H1 (cell line): ENCODE results near the gene SHLD2. TPM values are rescaled to one million over a fixed set of nuclear protein-coding genes. Genes with fewer than 3 reads are reported as not detected.

Experiments used
- BCL11A ChIP-seq, 2 experiments: IDR thresholded peaks; one replicate each; pipeline ENCODE4 v1.6.1; 2011; ENCODE audit warnings: low read depth in 2 of 2, low read length in 2 of 2, mild to moderate bottlenecking in 2 of 2
- BRCA1 ChIP-seq: IDR thresholded peaks from 2 replicates; pipeline ENCODE4 v1.6.1; 2012; ENCODE audit warnings: low read depth, low read length, improper control_type of control experiment
- CREB1 ChIP-seq: IDR thresholded peaks from 2 replicates; pipeline ENCODE4 v1.6.1; 2012; ENCODE audit warnings: inconsistent platforms
- JUN ChIP-seq: IDR thresholded peaks from 2 replicates; pipeline ENCODE4 v1.6.1; 2011; ENCODE audit warnings: low read depth, mild to moderate bottlenecking, improper control_type of control experiment, low read length
- SIRT6 ChIP-seq: IDR thresholded peaks from one replicate; pipeline ENCODE4 v1.7.1; 2012; ENCODE audit warnings: low read length, inconsistent platforms
- TAF1 ChIP-seq: IDR thresholded peaks from 2 replicates; pipeline ENCODE4 v1.6.1; 2011; ENCODE audit warnings: mild to moderate bottlenecking, low read depth, low read length
- polyA plus RNA-seq, 7 experiments: library from polyadenylated mRNA; depleted of rRNA in 3 of 7; stranded (reverse) in 5 of 7; unstranded in 2 of 7; fragments of >200 nt in 5 of 7; fragments of 200-250 nt in 2 of 7; gene quantifications; 1 replicate in 5 of 7; 2 replicates in 1 of 7; 4 replicates in 1 of 7; pipeline versions ENCODE4 v1.2.1 to v1.2.3, GENCODE V29; 2011 to 2013; ENCODE audit warnings: missing spikeins in 2 of 7, mixed read lengths in 2 of 7
- total RNA-seq: library from RNA; stranded (reverse); fragmentation: NEBNext Ultra II Directional; extraction: Animal tissue kit (Norgen Biotek cat#: 25700); gene quantifications from 2 replicates; pipeline ENCODE4 v1.2.1, GENCODE V29; 2021
- TF ChIP-seq, protein P1 (sequence below): fragments of 300-600 bp; sonication (generic); IDR thresholded peaks from 2 replicates; pipeline ENCODE4 v1.7.1; 2012; ENCODE audit warnings: low read length, moderate library complexity, mild to moderate bottlenecking, inconsistent platforms; ENCODE audit not compliant: insufficient replicate concordance
- TF ChIP-seq, protein P2 (sequence below): IDR thresholded peaks from 2 replicates; pipeline ENCODE4 v1.6.1; 2012; ENCODE audit warnings: inconsistent platforms
- TF ChIP-seq, protein P3 (sequence below): IDR thresholded peaks from 2 replicates; pipeline ENCODE4 v1.6.1; 2012; ENCODE audit warnings: low read length, inconsistent platforms

The SHLD2 gene
- total and polyA plus RNA-seq, 2 of the 8 experiments (the other 6 are each of a cell fraction or from before 2014, with no cell fraction given): 7.9 to 32.4 TPM

DNA sequence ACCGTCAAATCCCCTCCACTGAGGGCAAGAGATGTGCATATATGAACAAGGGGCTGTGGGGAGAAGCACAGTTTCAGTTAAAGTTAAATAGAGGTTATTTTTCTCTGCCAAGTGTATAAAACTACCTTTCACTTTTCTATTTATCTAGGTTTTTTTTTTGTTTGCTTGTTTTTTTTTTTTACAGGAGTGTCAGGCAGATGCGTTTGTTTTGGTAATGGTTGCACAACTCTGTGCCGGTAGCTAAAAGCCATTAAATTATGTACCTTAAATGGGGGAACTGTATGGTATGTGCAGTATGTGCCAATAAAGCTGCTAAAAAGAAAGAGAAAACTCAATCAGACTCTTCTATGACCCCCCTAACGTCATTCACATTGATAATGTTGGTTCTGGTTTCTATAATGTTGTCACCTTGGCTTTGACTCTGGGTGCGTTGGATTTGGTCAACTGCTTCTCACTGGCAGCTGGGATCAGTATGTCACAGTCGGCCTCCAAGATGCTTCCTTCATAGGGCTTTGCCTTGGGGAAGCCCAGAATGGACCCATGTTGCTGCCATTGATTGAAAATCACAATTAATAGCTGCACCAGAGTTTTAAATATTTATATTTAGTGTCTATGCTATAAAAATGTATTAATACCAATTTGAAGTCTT lies 34.6 kb upstream of the SHLD2 start (continued):
- TF ChIP-seq, protein P1, sequence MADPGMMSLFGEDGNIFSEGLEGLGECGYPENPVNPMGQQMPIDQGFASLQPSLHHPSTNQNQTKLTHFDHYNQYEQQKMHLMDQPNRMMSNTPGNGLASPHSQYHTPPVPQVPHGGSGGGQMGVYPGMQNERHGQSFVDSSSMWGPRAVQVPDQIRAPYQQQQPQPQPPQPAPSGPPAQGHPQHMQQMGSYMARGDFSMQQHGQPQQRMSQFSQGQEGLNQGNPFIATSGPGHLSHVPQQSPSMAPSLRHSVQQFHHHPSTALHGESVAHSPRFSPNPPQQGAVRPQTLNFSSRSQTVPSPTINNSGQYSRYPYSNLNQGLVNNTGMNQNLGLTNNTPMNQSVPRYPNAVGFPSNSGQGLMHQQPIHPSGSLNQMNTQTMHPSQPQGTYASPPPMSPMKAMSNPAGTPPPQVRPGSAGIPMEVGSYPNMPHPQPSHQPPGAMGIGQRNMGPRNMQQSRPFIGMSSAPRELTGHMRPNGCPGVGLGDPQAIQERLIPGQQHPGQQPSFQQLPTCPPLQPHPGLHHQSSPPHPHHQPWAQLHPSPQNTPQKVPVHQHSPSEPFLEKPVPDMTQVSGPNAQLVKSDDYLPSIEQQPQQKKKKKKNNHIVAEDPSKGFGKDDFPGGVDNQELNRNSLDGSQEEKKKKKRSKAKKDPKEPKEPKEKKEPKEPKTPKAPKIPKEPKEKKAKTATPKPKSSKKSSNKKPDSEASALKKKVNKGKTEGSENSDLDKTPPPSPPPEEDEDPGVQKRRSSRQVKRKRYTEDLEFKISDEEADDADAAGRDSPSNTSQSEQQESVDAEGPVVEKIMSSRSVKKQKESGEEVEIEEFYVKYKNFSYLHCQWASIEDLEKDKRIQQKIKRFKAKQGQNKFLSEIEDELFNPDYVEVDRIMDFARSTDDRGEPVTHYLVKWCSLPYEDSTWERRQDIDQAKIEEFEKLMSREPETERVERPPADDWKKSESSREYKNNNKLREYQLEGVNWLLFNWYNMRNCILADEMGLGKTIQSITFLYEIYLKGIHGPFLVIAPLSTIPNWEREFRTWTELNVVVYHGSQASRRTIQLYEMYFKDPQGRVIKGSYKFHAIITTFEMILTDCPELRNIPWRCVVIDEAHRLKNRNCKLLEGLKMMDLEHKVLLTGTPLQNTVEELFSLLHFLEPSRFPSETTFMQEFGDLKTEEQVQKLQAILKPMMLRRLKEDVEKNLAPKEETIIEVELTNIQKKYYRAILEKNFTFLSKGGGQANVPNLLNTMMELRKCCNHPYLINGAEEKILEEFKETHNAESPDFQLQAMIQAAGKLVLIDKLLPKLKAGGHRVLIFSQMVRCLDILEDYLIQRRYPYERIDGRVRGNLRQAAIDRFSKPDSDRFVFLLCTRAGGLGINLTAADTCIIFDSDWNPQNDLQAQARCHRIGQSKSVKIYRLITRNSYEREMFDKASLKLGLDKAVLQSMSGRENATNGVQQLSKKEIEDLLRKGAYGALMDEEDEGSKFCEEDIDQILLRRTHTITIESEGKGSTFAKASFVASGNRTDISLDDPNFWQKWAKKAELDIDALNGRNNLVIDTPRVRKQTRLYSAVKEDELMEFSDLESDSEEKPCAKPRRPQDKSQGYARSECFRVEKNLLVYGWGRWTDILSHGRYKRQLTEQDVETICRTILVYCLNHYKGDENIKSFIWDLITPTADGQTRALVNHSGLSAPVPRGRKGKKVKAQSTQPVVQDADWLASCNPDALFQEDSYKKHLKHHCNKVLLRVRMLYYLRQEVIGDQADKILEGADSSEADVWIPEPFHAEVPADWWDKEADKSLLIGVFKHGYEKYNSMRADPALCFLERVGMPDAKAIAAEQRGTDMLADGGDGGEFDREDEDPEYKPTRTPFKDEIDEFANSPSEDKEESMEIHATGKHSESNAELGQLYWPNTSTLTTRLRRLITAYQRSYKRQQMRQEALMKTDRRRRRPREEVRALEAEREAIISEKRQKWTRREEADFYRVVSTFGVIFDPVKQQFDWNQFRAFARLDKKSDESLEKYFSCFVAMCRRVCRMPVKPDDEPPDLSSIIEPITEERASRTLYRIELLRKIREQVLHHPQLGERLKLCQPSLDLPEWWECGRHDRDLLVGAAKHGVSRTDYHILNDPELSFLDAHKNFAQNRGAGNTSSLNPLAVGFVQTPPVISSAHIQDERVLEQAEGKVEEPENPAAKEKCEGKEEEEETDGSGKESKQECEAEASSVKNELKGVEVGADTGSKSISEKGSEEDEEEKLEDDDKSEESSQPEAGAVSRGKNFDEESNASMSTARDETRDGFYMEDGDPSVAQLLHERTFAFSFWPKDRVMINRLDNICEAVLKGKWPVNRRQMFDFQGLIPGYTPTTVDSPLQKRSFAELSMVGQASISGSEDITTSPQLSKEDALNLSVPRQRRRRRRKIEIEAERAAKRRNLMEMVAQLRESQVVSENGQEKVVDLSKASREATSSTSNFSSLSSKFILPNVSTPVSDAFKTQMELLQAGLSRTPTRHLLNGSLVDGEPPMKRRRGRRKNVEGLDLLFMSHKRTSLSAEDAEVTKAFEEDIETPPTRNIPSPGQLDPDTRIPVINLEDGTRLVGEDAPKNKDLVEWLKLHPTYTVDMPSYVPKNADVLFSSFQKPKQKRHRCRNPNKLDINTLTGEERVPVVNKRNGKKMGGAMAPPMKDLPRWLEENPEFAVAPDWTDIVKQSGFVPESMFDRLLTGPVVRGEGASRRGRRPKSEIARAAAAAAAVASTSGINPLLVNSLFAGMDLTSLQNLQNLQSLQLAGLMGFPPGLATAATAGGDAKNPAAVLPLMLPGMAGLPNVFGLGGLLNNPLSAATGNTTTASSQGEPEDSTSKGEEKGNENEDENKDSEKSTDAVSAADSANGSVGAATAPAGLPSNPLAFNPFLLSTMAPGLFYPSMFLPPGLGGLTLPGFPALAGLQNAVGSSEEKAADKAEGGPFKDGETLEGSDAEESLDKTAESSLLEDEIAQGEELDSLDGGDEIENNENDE: no peak
- TF ChIP-seq CREB1 (no peak), TAF1 (no peak), JUN (no peak), SIRT6 (no peak), BCL11A (IDR thresholded peaks at IDR 0.05; ENCODE audit: low read depth in 2 of 2, low read length in 2 of 2) (no peak), BRCA1 (no peak)
- TF ChIP-seq, protein P2, sequence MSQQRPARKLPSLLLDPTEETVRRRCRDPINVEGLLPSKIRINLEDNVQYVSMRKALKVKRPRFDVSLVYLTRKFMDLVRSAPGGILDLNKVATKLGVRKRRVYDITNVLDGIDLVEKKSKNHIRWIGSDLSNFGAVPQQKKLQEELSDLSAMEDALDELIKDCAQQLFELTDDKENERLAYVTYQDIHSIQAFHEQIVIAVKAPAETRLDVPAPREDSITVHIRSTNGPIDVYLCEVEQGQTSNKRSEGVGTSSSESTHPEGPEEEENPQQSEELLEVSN: no peak
- TF ChIP-seq, protein P3, sequence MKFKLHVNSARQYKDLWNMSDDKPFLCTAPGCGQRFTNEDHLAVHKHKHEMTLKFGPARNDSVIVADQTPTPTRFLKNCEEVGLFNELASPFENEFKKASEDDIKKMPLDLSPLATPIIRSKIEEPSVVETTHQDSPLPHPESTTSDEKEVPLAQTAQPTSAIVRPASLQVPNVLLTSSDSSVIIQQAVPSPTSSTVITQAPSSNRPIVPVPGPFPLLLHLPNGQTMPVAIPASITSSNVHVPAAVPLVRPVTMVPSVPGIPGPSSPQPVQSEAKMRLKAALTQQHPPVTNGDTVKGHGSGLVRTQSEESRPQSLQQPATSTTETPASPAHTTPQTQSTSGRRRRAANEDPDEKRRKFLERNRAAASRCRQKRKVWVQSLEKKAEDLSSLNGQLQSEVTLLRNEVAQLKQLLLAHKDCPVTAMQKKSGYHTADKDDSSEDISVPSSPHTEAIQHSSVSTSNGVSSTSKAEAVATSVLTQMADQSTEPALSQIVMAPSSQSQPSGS: no peak
